SHP77 (cell line): ENCODE measurements around the gene FOXD4L6.
"Not testable (repeated sequence)": the region's sequence is repeated elsewhere in the genome, so short reads cannot be mapped to it uniquely, and the experiment has no call there.

Experiments used
- DNase-seq, 2 experiments: peaks; one replicate each; lab custom pipeline; 2025; lab: John Stamatoyannopoulos, UW

The FOXD4L6 gene

DNA sequence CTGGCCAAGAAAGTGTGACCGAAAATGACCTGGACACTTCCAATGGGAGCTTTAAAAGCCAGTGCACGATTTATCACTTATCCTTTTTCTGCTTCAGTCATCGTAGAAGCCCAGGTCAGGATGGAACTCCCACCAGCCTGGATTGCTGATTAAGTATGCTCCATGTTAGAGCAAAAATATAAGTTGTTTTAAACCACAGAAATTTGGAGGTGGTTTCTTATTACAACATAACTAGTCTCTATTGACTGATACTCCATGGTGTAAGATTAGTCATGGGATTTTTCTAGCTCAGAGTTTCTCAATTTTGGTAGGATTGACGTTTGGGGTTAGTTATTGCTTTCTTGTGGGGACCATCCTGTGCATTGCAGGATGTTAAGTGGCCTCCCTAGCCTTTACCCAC is 29.7 kb downstream of the FOXD4L6 start:
- DNase-seq = not testable (repeated sequence)

- not testable (repeated sequence) for DNase-seq
Measured at GRCh38 chr9:41095060-41095459, 33.4 kb downstream of the FOXD4L6 start.

DNA sequence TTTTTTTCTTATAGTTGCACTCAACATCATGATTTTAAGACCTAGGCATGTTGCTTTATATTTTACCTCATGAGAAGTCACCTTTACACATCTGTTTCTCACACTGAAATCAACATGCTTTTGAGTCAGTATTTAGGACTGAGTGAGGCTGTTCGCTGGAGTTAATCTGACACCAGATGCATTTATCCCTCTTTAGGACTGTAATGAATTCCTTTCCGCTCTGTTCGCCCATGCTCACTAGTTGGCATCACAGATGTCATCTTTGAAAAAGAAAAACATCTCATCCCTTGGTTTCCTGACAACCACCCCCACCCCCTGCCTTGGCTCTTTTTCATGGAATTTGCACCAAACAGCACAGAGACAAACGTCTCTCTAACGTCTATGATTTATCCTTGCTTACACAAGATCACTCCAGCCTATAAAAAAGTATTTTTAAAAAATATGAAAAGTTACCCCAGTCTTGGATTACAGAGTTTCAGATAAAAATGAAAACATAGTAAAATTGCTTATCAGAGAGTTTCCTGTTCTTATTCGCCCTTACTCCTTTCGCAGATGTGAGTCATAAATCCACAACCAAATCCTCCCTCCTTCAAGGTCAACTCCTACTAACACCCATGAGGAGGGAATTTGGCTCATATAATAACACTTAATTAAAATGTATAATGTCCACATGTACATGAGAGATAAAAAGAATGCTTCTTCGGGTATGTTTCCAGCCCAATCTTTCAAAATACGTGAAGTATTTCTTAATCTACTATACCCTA is 34.3 kb downstream of the FOXD4L6 start:
- DNase-seq = not testable (repeated sequence)

DNA sequence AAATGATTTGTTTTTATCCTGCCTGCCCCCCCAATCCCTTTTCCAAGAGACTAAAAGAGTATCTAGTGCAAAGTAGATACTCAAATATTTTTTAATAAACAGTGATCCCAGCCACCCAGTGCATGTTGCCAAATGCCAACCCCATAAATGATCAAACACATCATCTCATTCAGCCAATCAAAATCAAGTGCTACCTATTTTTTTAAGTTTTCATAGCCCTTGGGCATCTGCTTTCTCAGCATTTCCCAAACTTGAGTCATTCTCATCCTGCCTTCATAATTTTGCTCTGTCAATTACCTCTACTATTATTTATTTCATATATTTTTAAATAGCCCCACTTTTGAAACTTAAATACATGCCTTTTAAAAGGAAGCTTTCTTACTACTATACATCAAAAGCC is 37.6 kb downstream of the FOXD4L6 start:
- not testable (repeated sequence) for DNase-seq

DNA sequence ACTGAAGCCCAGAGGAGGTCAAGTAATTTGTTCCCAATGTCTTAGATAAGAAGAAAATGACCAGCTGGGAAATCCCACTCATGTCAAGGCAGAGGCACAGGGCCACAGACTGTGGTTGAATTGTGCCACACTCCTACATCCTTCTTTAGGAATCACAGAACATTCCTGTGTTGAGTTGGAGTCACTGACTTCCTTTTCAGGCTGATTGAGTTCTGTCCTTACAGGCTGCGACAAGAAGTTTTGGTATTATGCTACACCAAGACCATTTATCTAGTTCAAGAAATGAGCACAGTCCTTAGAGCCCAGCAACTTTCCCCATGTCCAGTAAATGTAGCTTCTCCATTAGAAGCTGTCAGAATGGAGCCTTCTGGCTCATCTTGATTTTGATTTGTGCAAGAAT is 38.1 kb downstream of the FOXD4L6 start:
- not testable (repeated sequence) for DNase-seq

DNA sequence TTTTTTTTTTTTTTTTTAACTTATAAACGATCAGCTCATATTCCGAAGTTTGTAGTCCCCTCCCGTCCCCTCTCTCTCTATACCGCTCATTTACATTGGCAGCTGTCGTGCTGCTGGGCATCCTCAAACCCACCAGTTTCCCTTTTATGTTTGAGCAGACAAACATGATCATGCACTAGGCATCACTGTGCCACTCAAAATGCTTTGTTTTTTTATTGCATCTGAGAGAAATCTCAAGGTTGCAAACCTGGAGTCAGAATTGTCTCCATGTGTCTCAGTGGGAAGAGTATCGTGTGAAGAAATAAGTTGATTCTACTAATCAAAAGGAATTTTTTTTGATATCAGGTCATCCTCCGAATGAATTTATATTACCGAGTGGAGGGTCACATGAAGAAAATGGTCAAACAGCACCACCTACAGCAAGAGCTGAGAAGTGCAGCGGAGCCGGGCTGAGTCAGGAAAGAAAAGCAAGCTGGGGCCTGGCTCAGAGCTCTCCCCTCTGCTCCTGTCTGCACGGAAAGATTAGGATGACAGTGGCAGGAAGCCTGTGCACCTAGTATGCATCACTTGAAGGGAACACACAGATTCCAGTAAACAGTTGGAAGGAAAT is 39.9 kb downstream of the FOXD4L6 start:
- not testable (repeated sequence) for DNase-seq

DNA sequence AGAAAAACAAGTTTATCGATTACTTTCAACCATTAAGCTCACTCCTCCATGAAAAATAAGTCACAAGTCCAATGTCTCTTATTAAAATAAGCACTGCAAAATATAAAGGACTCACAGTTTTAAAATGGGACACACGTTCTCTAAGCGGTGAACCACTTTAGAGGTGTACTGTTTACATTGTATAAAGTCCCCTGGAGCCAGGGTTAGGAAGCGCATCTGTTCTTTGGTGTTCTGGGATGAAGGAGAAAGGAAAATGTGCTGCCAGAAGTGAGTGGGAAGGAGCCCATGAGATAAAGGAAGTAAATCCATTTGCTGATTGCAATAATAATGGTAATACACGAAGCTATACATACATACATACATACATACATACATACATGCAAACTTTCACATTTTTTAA is 40.6 kb downstream of the FOXD4L6 start:
- not testable (repeated sequence) for DNase-seq

GRCh38 chr9:41087157-41087780 is 41.2 kb downstream of the FOXD4L6 start:
- not testable (repeated sequence) for DNase-seq

DNA sequence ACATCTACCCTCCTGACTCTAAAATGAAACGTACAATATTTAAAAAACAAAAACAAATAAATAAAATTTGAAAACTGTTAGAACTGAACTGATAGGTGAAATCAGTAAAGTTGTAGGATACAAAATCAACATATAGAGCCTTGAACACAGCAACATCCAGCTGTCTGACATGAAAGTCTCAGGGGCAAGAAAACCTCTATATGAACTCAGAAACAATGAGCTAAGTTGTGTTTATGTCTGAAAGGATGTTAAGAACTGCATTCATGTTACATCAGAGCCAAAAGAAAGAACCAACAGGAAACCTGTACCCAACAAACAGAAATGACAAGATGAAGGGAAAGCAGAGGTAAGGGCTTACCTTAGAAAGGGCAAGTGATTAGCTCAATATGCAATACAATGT is 41.8 kb downstream of the FOXD4L6 start:
- DNase-seq = not testable (repeated sequence)

DNA sequence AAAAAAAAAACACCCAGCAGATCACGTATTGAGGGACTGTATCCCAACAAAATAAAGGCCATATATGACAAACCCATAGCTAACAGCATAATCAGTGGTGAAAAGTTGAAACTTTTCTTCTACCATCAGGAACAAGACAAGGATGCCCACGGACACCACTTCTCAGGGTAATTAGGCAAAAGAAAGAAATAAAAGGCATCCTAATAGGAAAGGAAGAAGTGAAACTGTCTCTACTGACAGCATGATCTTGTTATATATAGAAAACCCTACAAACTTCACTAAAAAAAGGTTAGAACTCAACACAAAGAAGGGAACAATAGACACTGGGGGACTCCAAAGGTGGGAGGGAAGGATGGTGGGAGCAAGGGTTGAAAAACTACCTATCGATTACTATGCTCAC is 42.3 kb downstream of the FOXD4L6 start:
- DNase-seq = not testable (repeated sequence)

DNA sequence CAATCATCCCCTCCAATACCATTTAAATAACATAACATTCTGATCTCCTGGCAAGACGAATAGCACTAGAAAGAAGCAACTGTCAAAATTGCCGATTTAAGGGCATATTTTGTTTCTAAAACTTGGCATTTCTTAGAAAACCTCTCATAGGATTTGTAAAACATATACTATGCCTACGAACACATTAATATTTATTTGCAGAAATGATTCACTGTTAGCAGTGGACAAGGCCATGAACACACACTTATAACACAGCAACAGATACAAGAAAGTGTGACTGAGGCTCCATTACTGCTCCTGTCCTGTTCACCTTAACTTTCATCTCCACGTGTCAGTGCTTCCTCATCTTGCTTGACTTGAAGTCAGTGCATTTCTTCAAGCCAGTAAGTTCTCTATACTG is 46.1 kb downstream of the FOXD4L6 start:
- not testable (repeated sequence) for DNase-seq

- DNase-seq = not testable (repeated sequence)
Measured at GRCh38 chr9:41079464-41079863, 49.0 kb downstream of the FOXD4L6 start.

DNA sequence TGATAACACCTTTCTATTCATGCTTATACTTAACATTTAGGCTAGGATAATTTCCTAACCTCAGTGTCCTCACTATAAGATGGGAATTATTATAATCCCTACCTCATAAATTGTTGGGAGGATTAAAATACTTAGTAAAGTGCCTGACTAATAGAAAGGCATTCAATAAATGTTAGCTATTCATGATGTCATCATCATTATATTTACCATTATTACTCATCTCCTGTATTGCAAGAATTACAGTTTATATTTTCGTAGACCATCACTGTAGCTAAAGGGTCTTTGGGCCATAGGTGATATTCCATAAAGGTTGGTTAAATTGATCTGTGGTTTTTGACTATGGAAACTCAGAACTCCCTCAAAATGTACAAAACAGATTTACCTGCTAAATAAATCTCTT is 50.9 kb downstream of the FOXD4L6 start:
- DNase-seq = not testable (repeated sequence)
